ENCODE measurements around the gene ZSCAN22. TPM values are rescaled to one million over a fixed set of nuclear protein-coding genes. Genes with fewer than 3 reads are reported as not detected.
A peak's percentile ranks its signal among the peaks of the same experiment; 100 is the strongest.

ZSCAN22 gene
- total and polyA plus RNA-seq, 2 of the 13 experiments (the other 11 are each of a cell fraction or from before 2014, with no cell fraction given), result 2.5 to 3.5 TPM

GRCh38 chr19:58279042-58279924 is 47.5 kb upstream of the ZSCAN22 start (continued):
- TF ChIP-seq SNAPC5 (CRISPR knock-in tag; IDR thresholded peaks at IDR 0.05; ENCODE audit: borderline replicate concordance), result 0 out of 2 replicates have a peak, but pooled peaks have one; percentile 14
- no peak for TF ChIP-seq PHF5A (CRISPR knock-in tag; IDR thresholded peaks at IDR 0.05; ENCODE audit: low read depth, unreplicated experiment)
- TF ChIP-seq ZNF12 (CRISPR knock-in tag; IDR thresholded peaks at IDR 0.05), result no peak
- TF ChIP-seq ZNF337 (CRISPR knock-in tag; IDR thresholded peaks at IDR 0.05; ENCODE audit: borderline replicate concordance, low read depth), result peak; percentile 91; the same call in 1 of the 2 replicates
- TF ChIP-seq POLR2G (IDR thresholded peaks at IDR 0.05; ENCODE audit: low read depth, low read length), result no peak
- 0 out of 2 replicates have a peak, but pooled peaks have one; percentile 37 for TF ChIP-seq SATB2 (CRISPR knock-in tag; IDR thresholded peaks at IDR 0.05)
- peak; percentile 39; the same call in 1 of the 2 replicates for TF ChIP-seq NFKB2 (CRISPR knock-in tag; IDR thresholded peaks at IDR 0.05; ENCODE audit: borderline replicate concordance)

- no peaks in the 10 kb centered on the region; a peak in 1 of 5 replicates for H3K27me3 ChIP-seq (ENCODE audit: control insufficient read depth in 1 of 2, insufficient read depth in 2 of 2, low read length in 2 of 2)
- no peaks in the 10 kb centered on the region for H4K20me1 ChIP-seq (ENCODE audit: insufficient read depth, low read length)
- peak overlapping the region; percentile 93 for H3K9ac ChIP-seq (ENCODE audit: insufficient read depth, low read depth, low read length)
- no TSS peak for BruUV-seq (replicated peaks)
- H3K79me2 ChIP-seq (ENCODE audit: insufficient read depth, low read length), result peaks cover 56% of the 10 kb centered on the region
- WGBS (ENCODE audit: low lambda C conversion rate), result 86% methylated on average over 4 of the region's 4 CpGs
- FAIRE-seq, result no peak
- ChIA-PET CTCF (ENCODE audit: low intra/inter-chr PET ratio, low total read pairs) (no interaction called here), POLR2A (interaction anchor here (0.7 to 1.2 kb wide), 3 partner anchors 47 to 277 kb away, joined by 3 to 4 read pairs (median 3); partner anchors contain the start of genes ZNF606 and ZSCAN22)
- H3K9me3 ChIP-seq (ENCODE audit: low read length), result no peaks in the 10 kb centered on the region; the same call in 1 of the 2 replicates
- peaks cover 5 to 6% of the 10 kb centered on the region in 2 experiments; a peak in 4 of 5 replicates for H3K36me3 ChIP-seq (replicated peaks in 1 of 2; ENCODE audit: control insufficient read depth in 1 of 2, insufficient read depth in 2 of 2, low read length in 2 of 2)
- TF ChIP-seq SMAD1 (CRISPR knock-in tag; IDR thresholded peaks at IDR 0.05; ENCODE audit: borderline replicate concordance, low read depth) (no peak), GMEB1 (CRISPR knock-in tag; IDR thresholded peaks at IDR 0.05; ENCODE audit: borderline replicate concordance) (no peak), ZNF280B (CRISPR knock-in tag; IDR thresholded peaks at IDR 0.05; ENCODE audit: borderline replicate concordance) (no peak), CBFB (CRISPR knock-in tag; IDR thresholded peaks at IDR 0.05) (no peak), ZFAT (CRISPR knock-in tag; conservative IDR thresholded peaks at IDR 0.05) (no peak), ZBTB14 (CRISPR knock-in tag; IDR thresholded peaks at IDR 0.05) (no peak), ZNF629 (CRISPR knock-in tag; conservative IDR thresholded peaks at IDR 0.05) (no peak), BRD4 (CRISPR knock-in tag; IDR thresholded peaks at IDR 0.05) (no peak), MAX (IDR thresholded peaks at IDR 0.05) (no peak), MTF2 (CRISPR knock-in tag; IDR thresholded peaks at IDR 0.05; ENCODE audit: borderline replicate concordance) (no peak), RBAK (CRISPR knock-in tag; IDR thresholded peaks at IDR 0.05) (no peak)
- H3K4me1 ChIP-seq (ENCODE audit: insufficient read depth, low read length), result peaks cover 37% of the 10 kb centered on the region
- intact Hi-C loops (cut with micrococcal nuclease; ENCODE audit: unreplicated experiment) (no loop called here), in situ Hi-C loops (cut with HindIII; ENCODE audit: extremely low pct_ligation_motif_present, low pct_unique_long_range_greater_than_20kb) (no loop called here)
- H2AFZ ChIP-seq (ENCODE audit: low read length), result no peak overlapping the region
- H3K4me3 ChIP-seq (replicated peaks in 1 of 3; ENCODE audit: insufficient read depth in 1 of 3, low read depth in 2 of 3, low read length in 3 of 3), result peak overlapping the region; percentile 85 to 96 (median 96)
- ATAC-seq, result no peak
- peak overlapping the region; percentile 95 for H3K4me2 ChIP-seq (ENCODE audit: low read depth, low read length)
- no peak for DNase-seq (ENCODE audit: low spot score)
- H3K27ac ChIP-seq (ENCODE audit: extremely low read length, insufficient read depth, low read length), result no peak overlapping the region
Observed at GRCh38 chr19:58279925-58280316, 46.9 kb upstream of the ZSCAN22 start.
